PC-9 (cell line): ENCODE results near the gene CABLES2.

Source experiments
- CTCF ChIP-seq: fragments of 200-600 bp; sonication (generic); conservative IDR thresholded peaks from 2 replicates; pipeline ENCODE4 v1.6.1; 2017; ENCODE audit warnings: mixed run types, antibody characterized with exemption, mild to moderate bottlenecking, moderate library complexity
- EZH2 ChIP-seq: fragments of 200-600 bp; sonication (generic); IDR thresholded peaks from 2 replicates; pipeline ENCODE4 v1.8.0; 2017; ENCODE audit warnings: antibody characterized with exemption, low read depth

GRCh38 chr20:62426699-62427131 lies 19.6 kb upstream of the CABLES2 start:
- no peak for TF ChIP-seq CTCF
- no peak for TF ChIP-seq EZH2
